Esophagus (tissue), 2 donors: ENCODE results near the gene FRAS1. TPM values are rescaled to one million over a fixed set of nuclear protein-coding genes. Genes with fewer than 3 reads are reported as not detected.

ENCODE experiments used
- H3K27ac ChIP-seq, 2 donors: one replicate each; pipeline ENCODE4 v1.5.1; 2013; ENCODE audit warnings: low read depth in 2 of 2, mild to moderate bottlenecking in 2 of 2, inconsistent platforms in 1 of 2, low read length in 1 of 2, moderate library complexity in 1 of 2
- H3K27me3 ChIP-seq, 2 donors: one replicate each; pipeline ENCODE4 v1.6.1; 2013; ENCODE audit warnings: low read length in 2 of 2, control low read depth in 1 of 2, mild to moderate bottlenecking in 1 of 2; ENCODE audit not compliant: insufficient read depth in 2 of 2, control insufficient read depth in 1 of 2
- H3K36me3 ChIP-seq, 2 donors: one replicate each; pipeline ENCODE4 v1.6.1; 2013; ENCODE audit warnings: low read length in 1 of 2; ENCODE audit not compliant: control insufficient read depth in 2 of 2, insufficient read depth in 2 of 2
- H3K4me1 ChIP-seq, 2 donors: one replicate each; pipeline ENCODE4 v1.6.1; 2013; ENCODE audit warnings: low read length in 1 of 2; ENCODE audit not compliant: control insufficient read depth in 2 of 2, insufficient read depth in 2 of 2
- H3K4me3 ChIP-seq, 2 donors: one replicate each; pipeline ENCODE4 v1.5.1; 2013; ENCODE audit warnings: low read length in 2 of 2, mild to moderate bottlenecking in 2 of 2, low read depth in 1 of 2, moderate library complexity in 1 of 2
- H3K9me3 ChIP-seq, 2 donors: one replicate each; pipeline ENCODE4 v1.6.1; 2013; ENCODE audit warnings: mild to moderate bottlenecking in 2 of 2, low read depth in 1 of 2, low read length in 1 of 2, moderate library complexity in 1 of 2; ENCODE audit not compliant: control insufficient read depth in 2 of 2, insufficient read depth in 1 of 2
- WGBS, 2 donors: extraction: QIAGEN DNeasy Blood & Tissue Kit; methylation state at CpG; one replicate each; pipeline ENCODE4 v1.1.7; 2013; 5-methylcytosine and 5-hydroxymethylcytosine counted together
- polyA plus RNA-seq, 2 donors: library from polyadenylated mRNA; stranded (reverse); fragments of 200-250 nt; gene quantifications; one replicate each; pipeline ENCODE4 v1.2.3, GENCODE V29; 2013
- donor health status: healthy with polysubstance abuse.
- donor health status: Bipolar disorder and iron deficiency.

FRAS1 gene
- polyA plus RNA-seq, 2 donors, result 0.60 to 1.6 TPM

- no peaks in the 10 kb centered on the region for H3K4me1 ChIP-seq
- H3K27ac ChIP-seq, result no peak overlapping the region
- no peaks in the 10 kb centered on the region for H3K36me3 ChIP-seq
- H3K9me3 ChIP-seq, result no peaks in the 10 kb centered on the region
- no peak overlapping the region for H3K4me3 ChIP-seq
- WGBS, 2 donors, result 89 to 91% methylated on average over 2 of the region's 2 CpGs
- no peaks in the 10 kb centered on the region for H3K27me3 ChIP-seq
Observed at GRCh38 chr4:78217557-78217956, 160.4 kb downstream of the FRAS1 start.

DNA sequence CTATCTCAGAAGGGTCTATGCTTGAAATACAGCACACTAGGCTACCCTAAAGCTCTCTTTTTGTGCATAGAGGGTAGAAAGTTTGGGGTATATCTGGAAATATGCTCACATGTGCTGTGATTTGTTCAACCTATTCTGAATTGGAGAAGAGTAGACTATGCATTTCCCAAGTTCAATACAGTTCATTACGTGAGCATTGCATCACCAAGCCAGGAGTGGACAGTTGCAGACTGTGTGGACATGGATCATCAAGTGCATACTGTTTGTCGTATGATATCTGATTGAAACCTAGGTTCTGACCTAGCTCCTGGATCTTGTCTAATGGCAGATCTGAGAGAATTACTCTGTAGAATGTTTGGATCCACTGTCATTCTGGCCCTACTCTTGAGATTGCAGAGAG, 161.1 kb downstream of the FRAS1 start:
- H3K36me3 ChIP-seq, result no peaks in the 10 kb centered on the region
- no peaks in the 10 kb centered on the region for H3K4me1 ChIP-seq
- no peaks in the 10 kb centered on the region for H3K27me3 ChIP-seq
- no peak overlapping the region for H3K27ac ChIP-seq
- 86 to 89% methylated on average over 2 of the region's 2 CpGs for WGBS, 2 donors
- H3K9me3 ChIP-seq, result no peaks in the 10 kb centered on the region
- no peak overlapping the region for H3K4me3 ChIP-seq

DNA sequence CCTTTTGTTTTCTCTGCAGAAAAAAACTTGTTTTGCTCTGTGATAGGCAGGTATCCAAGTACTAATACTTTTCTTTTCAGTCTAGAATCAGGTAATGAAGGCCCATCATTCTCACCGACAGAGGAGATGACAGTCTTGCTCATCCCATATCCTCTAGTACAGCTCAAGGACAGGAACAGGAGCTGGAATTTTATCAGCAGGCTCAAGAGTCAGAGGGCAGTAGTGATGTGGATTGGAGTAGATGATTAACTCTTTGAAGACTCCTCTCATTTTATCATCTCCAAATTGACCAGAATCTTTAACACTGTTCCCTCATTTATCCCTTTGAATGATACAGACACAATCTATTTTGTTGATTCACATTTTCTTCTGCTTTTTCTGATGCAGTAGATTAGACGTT, 162.7 kb downstream of the FRAS1 start:
- H3K27ac ChIP-seq, result no peak overlapping the region
- 40 to 47% methylated on average over 2 of the region's 2 CpGs for WGBS, 2 donors

DNA sequence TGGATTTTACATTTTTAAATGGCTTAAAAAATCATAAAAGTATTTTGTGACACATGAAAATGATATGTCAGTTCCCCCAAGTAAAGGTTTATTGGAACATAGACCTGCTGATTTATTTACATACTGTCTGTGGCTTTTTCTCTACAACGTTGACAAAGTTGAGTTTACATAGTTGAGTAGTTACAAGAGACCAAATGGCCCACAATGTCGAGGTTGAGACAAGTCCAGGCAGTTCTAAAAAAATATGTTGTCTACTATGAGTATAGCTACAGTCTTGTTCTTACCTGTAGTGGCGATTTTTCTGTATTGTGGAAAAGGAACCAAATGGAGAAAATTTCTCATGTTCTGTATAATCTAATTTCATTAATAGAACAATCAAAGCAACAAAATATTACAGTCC, 163.2 kb downstream of the FRAS1 start:
- Histone ChIP-seq H3K4me1 (no peaks in the 10 kb centered on the region), H3K4me3 (no peak overlapping the region), H3K36me3 (no peaks in the 10 kb centered on the region), H3K27me3 (no peaks in the 10 kb centered on the region), H3K9me3 (no peaks in the 10 kb centered on the region), H3K27ac (no peak overlapping the region)
- 31 to 40% methylated on average over 3 of the region's 3 CpGs for WGBS, 2 donors

More for the DNA sequence above, 162.7 kb downstream of the FRAS1 start:
- Histone ChIP-seq H3K4me3 (no peak overlapping the region), H3K36me3 (no peaks in the 10 kb centered on the region), H3K9me3 (no peaks in the 10 kb centered on the region), H3K27me3 (no peaks in the 10 kb centered on the region), H3K4me1 (no peaks in the 10 kb centered on the region)

DNA sequence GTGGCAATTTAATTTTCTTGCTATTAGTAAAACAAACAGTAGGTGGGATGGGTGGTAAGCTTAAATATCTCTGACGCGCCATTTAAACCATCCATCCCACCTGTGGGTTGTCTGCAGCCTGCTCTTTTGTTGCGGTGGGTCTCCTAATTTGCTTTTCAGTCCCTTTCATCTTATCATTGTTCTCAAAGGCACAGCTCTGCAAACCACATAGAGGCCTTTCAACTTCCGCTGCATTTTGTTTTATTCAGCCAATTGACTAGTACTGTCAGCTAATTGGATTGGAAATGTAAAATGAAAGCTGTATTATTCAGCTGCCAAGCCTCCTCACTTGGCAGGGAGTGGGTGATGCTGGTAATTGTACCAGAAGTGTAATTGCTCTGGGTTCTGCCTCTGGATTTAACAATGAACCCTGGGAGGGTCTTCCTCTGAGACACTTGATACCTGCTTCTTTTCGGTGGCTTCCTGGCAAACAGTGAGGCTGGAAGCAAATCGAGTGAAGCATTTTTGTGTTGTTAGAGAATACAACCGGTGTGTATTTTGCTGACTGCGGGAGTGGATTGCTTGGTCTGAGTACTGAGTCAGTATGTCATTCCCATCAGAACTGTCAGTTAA, 165.6 kb downstream of the FRAS1 start:
- Histone ChIP-seq H3K27ac (no peak overlapping the region), H3K4me1 (no peaks in the 10 kb centered on the region), H3K4me3 (no peak overlapping the region), H3K9me3 (no peaks in the 10 kb centered on the region), H3K27me3 (no peaks in the 10 kb centered on the region), H3K36me3 (no peaks in the 10 kb centered on the region)
- WGBS, 2 donors, result 64 to 65% methylated on average over 8 of the region's 8 CpGs

DNA sequence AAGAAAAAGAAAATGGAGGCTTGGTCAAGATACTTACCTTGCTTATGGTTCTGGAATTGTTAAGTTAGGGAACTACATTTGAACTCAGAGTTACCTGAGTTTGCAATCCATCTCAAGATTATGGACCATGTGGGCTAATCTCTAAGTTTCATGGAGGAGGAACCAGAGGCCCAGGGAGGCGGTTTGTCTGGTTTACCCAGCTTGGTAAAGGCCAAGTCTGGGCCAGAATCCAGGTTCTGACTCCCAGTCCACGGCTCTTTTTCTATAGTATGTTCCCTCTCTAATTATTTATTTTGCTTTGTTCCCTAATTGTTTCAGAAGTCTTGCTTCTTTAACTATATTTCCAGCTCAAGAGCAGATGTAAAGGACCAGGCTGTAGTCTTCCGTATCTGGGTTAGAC, 168.1 kb downstream of the FRAS1 start:
- H3K9me3 ChIP-seq, result no peaks in the 10 kb centered on the region
- no peaks in the 10 kb centered on the region for H3K27me3 ChIP-seq
- no peak overlapping the region for H3K27ac ChIP-seq
- no peaks in the 10 kb centered on the region for H3K4me1 ChIP-seq
- H3K36me3 ChIP-seq, result no peaks in the 10 kb centered on the region
- WGBS, 2 donors, result 64 to 70% methylated on average over 3 of the region's 3 CpGs
- H3K4me3 ChIP-seq, result no peak overlapping the region

DNA sequence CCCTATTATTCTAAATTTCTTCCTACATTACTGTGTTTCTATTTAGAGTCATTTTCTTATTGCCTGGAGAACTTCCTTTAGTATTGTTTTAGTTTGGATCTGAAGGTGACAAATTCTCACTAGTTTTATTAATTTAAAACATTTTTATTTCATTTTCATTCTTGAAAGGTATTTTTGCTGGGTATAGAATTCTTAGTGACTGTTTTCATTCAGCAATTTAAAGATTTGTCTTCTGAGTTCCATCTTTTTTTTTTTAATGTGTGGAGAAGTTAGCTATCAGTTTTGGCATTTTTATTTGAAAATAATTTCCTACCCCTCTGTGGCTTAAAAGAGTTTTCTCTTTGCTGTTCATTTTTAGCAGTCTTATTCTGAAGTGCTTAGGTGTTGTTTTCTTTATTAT, 169.2 kb downstream of the FRAS1 start:
- Histone ChIP-seq H3K4me1 (no peaks in the 10 kb centered on the region), H3K9me3 (no peaks in the 10 kb centered on the region), H3K4me3 (no peak overlapping the region), H3K27me3 (no peaks in the 10 kb centered on the region), H3K36me3 (no peaks in the 10 kb centered on the region), H3K27ac (no peak overlapping the region)

GRCh38 chr4:78227411-78228057, 170.4 kb downstream of the FRAS1 start:
- WGBS, 2 donors, result 84 to 91% methylated on average over 1 of the region's 1 CpG
- no peaks in the 10 kb centered on the region for H3K9me3 ChIP-seq
- no peak overlapping the region for H3K4me3 ChIP-seq

GRCh38 chr4:78235800-78236199, 178.7 kb downstream of the FRAS1 start:
- H3K4me3 ChIP-seq, result no peak overlapping the region
- H3K36me3 ChIP-seq, result no peaks in the 10 kb centered on the region
- no peaks in the 10 kb centered on the region for H3K4me1 ChIP-seq
- no peaks in the 10 kb centered on the region for H3K27me3 ChIP-seq
- no peak overlapping the region for H3K27ac ChIP-seq
- H3K9me3 ChIP-seq, result no peaks in the 10 kb centered on the region

More at GRCh38 chr4:78227411-78228057, 170.4 kb downstream of the FRAS1 start:
- Histone ChIP-seq H3K27ac (no peak overlapping the region), H3K27me3 (no peaks in the 10 kb centered on the region), H3K36me3 (no peaks in the 10 kb centered on the region), H3K4me1 (no peaks in the 10 kb centered on the region)

GRCh38 chr4:78237360-78237759, 180.2 kb downstream of the FRAS1 start:
- Histone ChIP-seq H3K4me1 (no peaks in the 10 kb centered on the region), H3K27me3 (no peaks in the 10 kb centered on the region), H3K9me3 (no peaks in the 10 kb centered on the region), H3K4me3 (no peak overlapping the region), H3K36me3 (no peaks in the 10 kb centered on the region), H3K27ac (no peak overlapping the region)
- 78 to 85% methylated on average over 4 of the region's 4 CpGs for WGBS, 2 donors
